GM23338 (cell line): Measurements from ENCODE around the gene TTLL8.

Experiments used
- CREB1 ChIP-seq: fragments of 250-450 bp; sonication (Bioruptor Pico); IDR thresholded peaks from 2 replicates; pipeline ENCODE4 v1.5.0; 2020; ENCODE audit warnings: low read depth, mild to moderate bottlenecking, moderate library complexity
- POLR2AphosphoS5 ChIP-seq: IDR thresholded peaks from 2 replicates; pipeline ENCODE4 v1.6.1; 2016; ENCODE audit warnings: antibody characterized with exemption, low read depth
- REST ChIP-seq: IDR thresholded peaks from one replicate; pipeline ENCODE4 v1.6.1; 2018; ENCODE audit warnings: antibody characterized with exemption; ENCODE audit not compliant: unreplicated experiment
- TF ChIP-seq, protein P1 (sequence below), 2 experiments: fragments of 200-600 bp in 1 of 2; sonication (generic) in 1 of 2; conservative IDR thresholded peaks; 2 replicates each; pipeline versions ENCODE4 v1.5.1 to v1.6.1; 2016 to 2017; ENCODE audit warnings: antibody characterized with exemption in 2 of 2, low read depth in 2 of 2, mild to moderate bottlenecking in 2 of 2, moderate library complexity in 1 of 2

DNA sequence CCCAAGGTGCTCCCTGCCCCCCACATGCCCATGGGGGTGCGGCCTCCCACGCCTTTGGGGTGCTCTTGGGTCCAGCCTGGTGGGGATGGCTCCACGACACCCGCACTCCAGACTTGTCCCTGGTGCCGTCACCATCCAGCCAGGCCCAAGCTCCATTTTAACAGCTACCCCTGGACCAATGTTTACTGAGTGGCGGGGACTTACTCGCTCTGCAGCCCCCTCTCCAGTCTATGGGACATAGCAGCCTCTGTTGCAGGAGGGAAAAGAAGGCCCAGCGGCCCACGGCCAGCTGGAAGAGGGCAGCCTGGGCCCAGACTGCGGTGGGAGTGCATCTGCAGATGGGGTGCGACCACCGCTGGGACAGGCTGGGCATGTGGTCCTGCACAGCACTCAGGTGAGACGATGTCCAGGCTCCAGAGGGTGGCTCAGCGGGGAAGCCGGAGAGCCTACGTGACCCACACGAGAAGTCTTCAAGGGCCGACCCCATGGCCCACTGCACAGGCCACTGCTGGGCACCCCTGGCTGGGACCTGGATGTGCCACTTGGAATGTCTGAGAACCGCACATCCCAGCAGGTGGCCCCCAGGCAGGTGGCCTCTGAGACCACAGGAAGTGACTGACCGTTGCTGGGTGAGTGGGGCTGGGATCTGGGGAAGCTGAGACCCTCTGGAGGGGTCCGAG lies 63.6 kb downstream of the TTLL8 start:
- TF ChIP-seq POLR2AphosphoS5 = no peak
- no peak for TF ChIP-seq REST
- TF ChIP-seq, protein P1, sequence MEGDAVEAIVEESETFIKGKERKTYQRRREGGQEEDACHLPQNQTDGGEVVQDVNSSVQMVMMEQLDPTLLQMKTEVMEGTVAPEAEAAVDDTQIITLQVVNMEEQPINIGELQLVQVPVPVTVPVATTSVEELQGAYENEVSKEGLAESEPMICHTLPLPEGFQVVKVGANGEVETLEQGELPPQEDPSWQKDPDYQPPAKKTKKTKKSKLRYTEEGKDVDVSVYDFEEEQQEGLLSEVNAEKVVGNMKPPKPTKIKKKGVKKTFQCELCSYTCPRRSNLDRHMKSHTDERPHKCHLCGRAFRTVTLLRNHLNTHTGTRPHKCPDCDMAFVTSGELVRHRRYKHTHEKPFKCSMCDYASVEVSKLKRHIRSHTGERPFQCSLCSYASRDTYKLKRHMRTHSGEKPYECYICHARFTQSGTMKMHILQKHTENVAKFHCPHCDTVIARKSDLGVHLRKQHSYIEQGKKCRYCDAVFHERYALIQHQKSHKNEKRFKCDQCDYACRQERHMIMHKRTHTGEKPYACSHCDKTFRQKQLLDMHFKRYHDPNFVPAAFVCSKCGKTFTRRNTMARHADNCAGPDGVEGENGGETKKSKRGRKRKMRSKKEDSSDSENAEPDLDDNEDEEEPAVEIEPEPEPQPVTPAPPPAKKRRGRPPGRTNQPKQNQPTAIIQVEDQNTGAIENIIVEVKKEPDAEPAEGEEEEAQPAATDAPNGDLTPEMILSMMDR (conservative IDR thresholded peaks at IDR 0.05; ENCODE audit: low read depth in 2 of 2) = no peak
- TF ChIP-seq CREB1 (CRISPR knock-in tag) = no peak
